GM18526 (cell line): ENCODE data around the gene RIN2.

ENCODE experiments used
- POLR2A ChIP-seq: IDR thresholded peaks from 3 replicates; pipeline ENCODE4 v1.6.1; 2011; ENCODE audit not compliant: insufficient read length; ENCODE audit errors: extremely low read depth

The RIN2 gene

DNA sequence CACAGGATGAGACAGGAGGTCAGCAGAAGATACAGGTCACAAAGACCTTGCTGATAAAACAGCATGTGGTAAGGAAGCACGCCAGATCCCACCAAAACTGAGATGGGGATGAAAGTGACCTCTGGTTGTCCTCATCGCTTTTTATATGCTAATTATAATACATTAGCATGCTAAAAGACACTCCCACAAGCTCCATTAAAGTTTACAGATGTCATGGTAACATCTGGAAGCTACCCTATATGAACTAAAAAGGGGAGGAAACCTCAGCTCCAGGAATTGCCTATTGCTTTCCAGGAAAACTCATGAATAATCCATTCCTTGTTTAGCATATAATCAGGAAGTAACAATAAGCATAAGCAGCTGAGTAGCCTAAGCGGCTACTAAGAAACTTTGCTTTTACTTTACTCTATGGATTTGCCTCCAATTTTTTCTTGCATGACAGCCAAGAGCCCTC is 8.4 kb upstream of the RIN2 start:
- TF ChIP-seq POLR2A = no peak

DNA sequence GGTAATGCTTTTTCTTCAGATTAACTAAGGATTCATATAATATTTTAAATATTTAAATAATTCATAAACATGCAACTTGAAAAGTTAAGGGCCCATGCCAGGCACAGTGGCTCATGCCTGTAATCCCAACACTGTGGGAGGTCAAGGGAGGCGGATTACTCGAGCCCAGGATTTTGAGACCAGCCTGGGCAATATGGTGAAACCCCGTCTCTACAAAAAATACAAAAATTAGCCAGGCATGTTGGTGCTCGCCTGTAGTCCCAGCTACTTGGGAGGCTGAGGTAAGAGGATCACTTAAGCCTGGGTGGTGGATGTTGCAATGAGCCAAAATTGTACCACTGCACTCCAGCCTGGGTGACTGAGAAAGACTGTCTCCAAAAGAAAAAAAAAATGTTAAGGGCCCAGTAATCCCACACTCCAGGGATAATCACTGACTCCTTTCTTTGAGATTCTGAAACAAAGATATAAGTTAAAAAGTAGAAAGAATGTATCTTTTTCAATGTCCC is 7.9 kb upstream of the RIN2 start:
- TF ChIP-seq POLR2A = no peak

DNA sequence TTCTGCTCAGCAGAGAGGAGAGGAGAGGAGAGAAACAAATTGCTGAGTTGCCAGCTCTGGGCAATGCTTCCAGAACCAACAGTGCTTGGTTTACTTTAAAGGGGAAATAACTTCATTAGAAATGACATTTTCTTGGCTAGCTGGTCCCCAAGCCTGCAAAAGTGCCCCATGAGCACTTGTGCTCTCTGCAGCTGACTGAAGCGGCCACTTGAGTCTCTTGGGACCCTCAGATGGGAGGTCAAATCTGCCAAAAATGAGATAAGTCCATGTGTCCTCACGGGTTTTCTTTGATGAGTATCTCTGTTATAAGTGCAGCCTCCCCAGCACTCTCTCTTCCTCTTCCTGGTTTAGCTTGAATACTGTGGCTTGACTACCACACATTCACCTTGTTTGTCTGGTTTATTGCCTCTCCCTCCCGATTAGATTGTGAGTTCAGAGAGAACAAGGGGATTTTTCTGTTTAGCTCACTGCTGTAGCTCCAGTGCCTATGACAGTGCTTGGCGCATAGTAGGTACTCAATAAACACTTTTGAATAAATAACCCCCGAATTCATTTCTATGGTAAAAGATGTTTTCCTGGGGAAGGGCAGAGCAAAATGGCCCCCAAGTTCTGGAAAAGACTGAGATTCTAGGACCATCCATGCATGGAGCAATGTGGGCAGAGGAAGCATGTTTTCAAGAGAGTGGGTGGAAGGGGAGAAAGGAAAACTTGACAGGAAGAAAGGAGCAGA is 7.0 kb upstream of the RIN2 start:
- no peak for TF ChIP-seq POLR2A

DNA sequence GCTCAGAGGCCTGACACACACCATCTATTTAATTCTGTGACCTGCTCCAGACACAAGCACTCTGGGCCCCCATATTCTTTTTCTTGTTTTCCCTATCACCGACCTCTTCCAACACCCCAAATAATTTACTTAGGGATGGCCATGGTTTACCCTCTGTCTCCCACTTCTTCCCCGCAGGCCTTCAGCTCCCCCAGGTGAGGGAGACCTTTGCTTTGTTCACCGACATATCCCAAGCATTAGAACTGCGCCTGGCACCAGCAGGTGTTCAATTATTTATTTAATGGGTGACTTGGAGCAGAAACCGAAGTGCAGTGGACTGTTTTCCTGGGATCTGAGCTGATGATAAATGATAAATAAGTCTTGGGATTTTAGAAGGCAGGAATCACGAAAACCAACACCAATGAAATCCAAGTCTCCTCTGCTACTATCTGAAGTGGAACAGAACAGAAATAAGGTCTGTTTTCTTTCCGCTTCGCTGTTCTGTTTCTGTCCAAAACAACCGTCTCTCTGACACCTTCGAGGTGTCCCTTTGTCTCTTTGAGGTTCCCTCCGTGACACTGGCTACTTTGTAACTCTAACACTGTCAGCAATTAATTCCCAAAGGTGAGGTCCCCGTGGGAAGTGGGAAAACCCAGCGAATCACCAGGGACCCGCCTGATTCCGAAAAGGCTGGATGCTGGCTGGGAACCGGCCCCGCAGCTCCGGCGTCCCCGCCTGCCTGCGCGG is 1.1 kb upstream of the RIN2 start:
- no peak for TF ChIP-seq POLR2A

DNA sequence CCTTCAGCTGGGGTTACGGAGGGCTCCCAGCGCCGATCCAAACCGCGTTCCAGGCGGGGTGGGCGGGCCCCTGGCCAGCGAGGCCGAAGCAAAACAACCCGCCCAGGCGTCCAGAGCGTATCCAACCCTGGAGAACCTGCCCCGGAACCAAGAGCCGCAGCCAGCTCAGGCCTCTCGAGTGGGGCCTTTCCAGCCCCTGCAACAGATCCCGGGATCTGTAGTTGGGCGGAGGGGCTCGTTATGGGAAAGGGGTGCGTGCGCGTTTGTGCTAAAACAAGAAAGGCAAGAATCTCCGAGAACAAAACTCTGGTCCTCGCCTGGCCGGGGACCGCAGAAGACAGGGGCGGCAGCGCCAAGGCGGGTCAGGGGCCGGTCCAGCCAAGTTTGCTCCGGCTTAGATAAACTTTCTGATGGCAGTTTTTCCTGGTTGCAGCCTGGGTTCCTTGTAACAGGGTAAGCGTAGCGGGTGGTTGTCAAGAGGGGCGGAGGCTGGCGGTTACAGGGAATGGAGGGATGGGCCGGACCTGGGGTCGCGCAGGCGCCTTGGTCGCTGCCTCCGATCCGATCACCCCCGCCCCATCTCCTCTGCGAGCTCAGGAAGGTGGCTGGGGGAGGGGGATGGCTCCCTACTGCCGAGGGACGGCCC is 448 bp upstream of the RIN2 start:
- TF ChIP-seq POLR2A = no peak

DNA sequence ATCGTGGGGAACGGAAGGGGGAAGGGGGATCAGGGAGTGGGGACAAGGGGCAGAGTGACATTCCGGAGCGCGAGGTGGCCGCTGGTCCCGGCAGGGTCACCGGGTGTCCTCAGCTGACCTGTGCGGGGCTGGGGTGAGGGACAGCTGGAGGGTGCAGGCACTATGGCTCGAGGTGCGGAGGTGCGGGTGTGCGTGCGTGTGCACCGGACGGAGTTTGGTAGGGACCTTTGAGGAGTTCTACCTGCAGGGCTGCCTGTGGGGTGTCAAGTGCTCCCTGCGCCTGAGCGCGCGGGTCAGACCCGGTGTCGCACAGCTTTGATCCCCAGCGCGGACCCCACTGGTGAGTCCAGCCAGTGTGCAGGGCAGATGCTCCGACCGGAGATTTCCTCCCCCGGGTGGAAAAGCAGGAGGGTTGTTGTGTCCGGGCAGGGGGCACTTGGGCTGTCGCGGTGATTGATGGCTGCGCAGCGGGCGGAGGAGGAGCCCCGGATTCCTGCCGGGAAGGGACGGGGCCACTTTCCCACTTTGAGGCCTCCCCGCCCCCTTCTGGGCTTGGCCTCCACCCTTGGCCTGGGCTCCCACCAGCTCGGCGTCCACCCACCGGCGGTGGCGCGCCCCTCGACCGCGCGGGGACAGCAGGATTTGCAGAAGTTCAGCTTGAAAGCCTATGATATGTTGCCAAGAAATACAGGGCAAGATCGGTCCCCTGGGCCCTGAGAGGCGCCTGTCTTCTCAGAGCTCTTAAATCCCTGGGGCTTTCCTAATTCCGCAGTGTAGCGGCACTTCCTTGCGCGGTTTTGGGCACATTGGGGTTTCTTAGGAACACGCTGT is 658 bp downstream of the RIN2 start:
- TF ChIP-seq POLR2A = no peak

DNA sequence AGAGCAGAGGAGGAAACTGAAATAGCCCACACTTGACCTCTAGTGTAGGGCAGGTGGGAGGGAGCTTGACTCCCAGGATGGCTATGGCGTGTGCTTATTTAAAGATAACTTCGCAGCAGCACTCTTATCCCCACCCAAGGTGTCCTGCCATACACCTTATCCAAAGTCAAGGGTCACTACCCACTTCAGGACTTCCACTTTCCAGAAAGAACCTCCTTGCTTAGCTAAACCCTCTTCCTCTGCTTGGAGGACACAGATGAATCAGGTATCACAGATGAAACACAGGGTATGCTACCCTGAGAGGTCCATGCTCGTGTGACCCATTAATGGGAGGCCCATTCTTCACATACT is 2.3 kb downstream of the RIN2 start:
- no peak for TF ChIP-seq POLR2A

DNA sequence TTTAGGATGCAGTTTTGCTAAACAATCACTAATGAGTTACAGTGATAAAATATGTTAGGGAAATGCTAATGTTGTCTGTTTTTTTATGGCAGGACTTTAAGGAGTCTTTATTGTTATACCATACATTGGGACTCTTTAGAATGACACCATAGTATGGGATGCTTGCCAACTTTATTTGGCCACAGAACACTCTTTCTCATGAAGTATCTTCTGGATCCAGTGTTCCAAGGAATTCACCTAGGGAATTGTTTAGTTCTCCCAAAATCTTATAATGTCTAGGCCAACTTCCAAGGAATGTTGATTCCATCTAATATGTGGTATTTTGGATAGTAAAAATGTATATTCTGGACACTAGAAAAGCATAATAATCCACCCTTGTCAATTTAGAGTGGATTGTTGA is 3.3 kb downstream of the RIN2 start:
- no peak for TF ChIP-seq POLR2A

DNA sequence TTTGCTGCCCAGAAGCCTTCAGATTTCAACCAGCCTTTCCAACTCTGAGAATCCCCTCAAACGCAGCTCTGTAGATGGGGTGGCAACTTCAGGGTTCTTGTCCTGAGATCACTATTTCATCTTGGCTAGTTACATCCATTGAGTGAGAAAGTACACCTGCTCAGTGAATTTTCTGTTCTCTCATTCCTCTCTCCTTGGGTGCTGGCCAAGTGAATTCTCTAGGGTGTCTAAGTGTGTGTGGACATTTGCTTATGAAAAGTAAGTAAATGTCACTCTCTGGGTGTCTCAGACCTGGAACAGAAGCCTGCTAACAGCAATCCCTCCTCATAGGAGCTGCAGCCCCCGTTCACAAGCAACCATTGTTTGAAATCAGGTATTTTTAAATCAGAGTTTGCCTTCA is 3.8 kb downstream of the RIN2 start:
- TF ChIP-seq POLR2A = no peak

DNA sequence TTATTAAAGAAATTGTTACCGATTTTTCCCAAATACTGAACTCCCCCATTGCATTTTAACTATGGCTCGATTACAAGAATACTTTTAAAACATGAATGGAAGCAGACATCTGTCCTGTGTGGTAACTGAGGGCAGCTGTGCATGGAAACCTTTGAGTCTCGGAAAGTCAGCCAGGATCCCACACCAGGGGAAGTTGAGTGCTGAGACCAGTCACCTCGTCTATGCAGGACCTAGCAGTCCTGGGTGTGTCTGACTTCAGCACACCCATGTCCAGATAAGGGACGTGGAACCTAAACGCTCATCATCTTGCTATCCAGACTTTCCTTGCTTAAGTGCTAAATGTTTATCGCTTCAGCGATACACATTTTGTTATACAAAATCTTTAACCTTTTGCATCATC is 6.1 kb downstream of the RIN2 start:
- TF ChIP-seq POLR2A = no peak

DNA sequence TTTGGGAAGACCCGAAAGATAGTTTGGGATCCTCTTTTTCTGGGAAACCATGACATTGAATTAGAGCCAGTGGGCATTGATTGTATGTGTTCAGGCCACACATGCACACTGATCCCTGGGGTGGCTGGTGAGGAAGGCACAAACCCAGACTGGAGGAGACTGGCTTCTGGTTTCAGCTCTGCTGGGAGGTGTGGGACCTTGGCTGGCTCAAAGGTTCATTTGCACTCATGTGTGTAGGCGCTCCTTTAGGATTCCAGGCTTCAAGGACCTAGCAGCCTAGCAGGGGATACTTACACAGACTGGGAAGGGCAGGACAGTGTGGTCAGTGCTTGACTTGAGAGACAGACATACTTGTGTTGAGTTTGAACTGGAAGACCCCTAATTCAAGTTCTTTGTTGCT is 7.2 kb downstream of the RIN2 start:
- TF ChIP-seq POLR2A = no peak

DNA sequence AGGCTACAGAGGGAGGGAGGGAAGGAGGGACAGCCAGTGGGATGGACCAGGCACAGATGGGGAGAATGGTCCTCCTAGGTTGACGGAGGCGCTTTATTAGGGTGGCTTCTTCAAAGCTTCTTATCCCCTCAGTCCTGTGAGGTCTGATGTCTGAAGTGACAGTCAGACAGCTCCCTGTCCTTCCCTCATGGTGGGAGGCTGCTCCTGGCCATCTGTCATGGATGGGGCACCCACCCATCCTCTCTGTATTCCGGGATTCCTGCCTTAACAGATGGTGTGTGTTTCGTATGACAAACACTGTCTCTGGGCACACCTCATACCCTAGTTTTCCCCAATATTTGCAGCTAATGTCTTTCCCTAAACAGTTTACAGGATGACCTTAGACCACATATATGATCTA is 7.9 kb downstream of the RIN2 start:
- TF ChIP-seq POLR2A = no peak

DNA sequence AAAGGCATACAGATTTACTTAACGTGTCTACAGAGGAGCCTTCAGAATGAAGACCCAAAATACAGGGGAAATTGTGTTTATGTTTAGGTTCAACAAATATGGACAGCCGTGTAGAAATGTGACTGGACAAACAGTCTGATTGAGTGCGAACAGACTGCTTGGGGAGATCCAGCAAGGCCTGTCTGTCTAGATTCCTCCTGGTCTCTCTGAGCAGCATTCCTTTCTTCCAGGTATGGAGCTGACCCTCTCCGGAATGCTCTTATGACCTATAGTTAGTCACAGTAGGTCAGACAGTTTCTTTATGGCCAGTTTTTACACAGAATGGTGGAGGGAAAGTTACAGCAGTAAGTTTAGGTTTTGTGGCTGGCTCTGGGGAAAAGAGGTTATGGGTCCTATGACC is 9.0 kb downstream of the RIN2 start:
- TF ChIP-seq POLR2A = no peak

DNA sequence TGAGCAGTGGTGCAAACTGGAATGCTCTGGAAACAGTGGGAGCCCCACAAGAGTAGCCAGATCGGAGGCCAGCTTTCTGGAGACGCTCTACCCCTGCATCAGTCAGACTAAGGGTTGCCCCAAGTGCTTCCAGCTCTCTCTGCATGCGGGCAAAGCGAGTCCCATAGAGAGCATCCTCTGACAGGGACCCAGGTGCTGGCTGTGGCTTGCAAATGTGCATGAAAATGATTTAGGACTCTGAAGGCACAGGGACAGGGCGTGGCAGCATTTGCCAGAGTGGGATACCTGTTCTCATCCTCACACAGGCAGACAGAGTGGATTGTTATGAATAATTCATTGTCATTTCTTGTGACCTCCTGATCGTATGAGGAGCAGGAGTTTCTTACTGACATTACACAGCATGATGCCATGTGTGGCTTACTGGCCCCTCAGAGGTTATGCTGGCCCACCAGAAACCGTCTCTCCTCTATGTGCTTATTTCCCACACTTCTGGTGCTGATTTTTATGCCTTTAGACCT is 10.3 kb downstream of the RIN2 start:
- TF ChIP-seq POLR2A = no peak

DNA sequence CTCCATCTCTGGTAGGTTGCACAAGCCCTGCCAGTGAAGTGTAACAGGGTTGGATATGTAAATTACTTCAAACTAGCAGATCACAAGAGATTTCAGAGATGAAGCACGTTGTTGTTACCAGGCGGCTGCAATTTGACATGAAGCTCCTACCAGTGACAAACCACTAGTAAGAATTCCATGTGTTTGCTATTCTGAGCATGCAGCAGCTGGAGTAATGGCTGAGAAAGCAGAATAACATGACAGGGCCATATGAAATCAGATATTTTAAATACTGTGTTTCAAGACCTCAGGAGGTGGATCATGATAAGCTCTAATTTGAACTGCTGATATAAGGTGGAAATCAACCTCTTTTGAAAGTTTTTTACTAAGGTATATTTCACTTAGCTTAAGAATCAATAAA is 11.4 kb downstream of the RIN2 start:
- no peak for TF ChIP-seq POLR2A
